ENCODE results near the gene KNOP1. TPM values are rescaled to one million over a fixed set of nuclear protein-coding genes. Genes with fewer than 3 reads are reported as not detected.
A peak's percentile ranks its signal among the peaks of the same experiment; 100 is the strongest.

The KNOP1 gene, protein sequence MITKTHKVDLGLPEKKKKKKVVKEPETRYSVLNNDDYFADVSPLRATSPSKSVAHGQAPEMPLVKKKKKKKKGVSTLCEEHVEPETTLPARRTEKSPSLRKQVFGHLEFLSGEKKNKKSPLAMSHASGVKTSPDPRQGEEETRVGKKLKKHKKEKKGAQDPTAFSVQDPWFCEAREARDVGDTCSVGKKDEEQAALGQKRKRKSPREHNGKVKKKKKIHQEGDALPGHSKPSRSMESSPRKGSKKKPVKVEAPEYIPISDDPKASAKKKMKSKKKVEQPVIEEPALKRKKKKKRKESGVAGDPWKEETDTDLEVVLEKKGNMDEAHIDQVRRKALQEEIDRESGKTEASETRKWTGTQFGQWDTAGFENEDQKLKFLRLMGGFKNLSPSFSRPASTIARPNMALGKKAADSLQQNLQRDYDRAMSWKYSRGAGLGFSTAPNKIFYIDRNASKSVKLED
- 24.6 and 38.2 TPM in 2 replicates for total RNA-seq (2014; rRNA removed; shearing (Covaris generic))

DNA sequence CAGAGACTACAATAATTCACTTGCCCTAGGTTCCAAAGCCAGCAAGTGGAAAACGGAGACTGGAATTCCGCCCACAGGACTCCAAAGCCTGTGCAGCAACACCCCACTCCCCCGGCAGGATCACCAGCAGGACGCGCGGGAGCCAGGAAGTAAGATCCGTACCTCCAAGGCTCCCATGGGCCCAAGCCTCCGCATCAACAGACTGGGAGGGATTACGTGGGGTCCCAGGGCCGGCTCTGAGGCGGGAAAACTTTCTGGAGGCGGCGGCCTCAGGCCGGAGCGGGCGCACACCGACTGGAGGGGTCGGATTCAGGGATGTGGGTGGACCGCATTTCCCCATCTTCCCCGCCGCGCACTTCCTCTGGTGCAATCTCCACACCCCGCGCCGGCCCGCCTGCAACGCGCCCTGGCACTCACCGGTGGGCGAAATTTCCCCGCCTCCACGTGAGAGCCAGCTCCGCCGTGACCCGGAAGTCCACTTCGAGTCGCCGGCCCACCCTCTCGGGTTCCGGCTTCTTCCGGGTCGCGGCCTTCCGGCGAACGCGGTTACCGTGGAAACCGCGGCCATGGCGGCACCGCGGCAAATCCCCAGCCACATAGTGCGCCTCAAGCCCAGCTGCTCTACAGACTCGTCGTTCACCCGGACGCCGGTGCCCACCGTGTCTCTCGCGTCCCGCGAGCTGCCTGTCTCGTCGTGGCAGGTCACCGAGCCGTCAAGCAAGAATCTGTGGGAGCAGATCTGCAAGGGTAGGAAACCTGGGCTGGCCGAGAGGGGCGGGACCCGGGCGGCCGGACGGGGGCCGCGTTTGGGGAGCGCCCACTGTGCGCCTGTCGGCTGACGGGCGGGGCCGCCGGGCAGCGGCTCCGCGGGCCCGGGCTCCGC, at the start of gene KNOP1, which contains the start of gene IQCK:
Gene KNOP1 (minus strand): TSS at position 487 of the 883 bp plus-strand sequence. CDS start 3,192 bp downstream, outside the sequence.
Gene IQCK (plus strand): TSS at position 531 of the 883 bp plus-strand sequence. CDS start 36 bp downstream, at position 567.
- peak; percentile 95 for DNase-seq (ENCODE audit: low read depth)

DNA sequence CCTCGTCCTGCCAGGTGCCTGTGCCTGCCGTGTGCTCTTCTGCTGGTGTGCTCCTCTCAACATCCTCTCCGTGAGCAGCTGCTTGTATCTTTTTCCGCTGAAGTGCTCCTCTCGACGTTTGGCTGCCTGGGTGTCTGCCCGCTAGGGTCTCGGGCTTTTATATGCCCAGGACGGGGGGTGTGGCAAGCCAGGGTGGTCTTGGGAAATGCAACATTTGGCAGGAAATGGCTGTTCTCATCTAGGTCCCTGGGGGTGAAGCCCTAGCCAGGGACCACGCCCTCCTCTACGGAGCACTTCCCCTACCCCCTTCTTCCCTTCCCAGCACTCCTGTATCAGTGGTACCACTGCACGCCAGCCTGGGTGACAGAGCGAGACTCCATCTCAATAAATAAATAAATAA, 49.5 kb upstream of the KNOP1 start:
- no peak for DNase-seq (ENCODE audit: low read depth)

DNA sequence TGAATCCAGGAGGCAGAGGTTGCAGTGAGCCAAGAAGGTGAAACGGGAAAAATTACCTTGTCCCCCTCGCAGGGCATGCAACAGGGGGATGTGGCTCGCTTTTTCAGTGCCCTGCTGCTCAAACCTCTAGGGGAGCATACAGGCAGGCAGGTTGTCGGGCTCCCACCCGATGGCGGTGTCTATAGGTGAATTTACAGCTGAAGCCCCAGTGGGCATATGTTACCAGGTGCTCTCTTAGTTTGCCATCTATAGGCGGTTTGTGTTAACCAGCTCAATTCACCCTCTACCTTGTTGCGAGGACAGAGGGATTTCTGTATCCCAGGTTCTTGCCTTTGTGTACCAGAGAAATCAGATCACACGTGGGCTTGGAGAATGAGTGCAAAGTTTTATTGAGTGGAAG, 49.0 kb upstream of the KNOP1 start:
- no peak for DNase-seq (ENCODE audit: low read depth)

DNA sequence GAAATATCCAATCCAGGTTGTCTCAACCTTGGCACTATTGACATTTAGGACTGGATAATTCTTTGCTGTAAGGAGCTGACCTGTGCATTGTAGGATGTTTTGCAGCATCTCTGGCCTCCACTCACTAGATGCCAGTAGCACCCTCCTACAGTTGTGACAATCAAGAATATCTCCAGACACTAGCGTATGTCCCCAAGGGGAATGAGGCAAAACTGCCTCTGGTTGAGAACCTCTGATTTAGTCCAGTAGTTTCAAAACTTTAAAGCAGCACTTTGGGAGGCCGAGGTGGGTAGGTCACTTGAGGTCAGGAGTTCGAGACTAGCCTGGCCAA, 48.5 kb upstream of the KNOP1 start:
- DNase-seq (ENCODE audit: low read depth) = no peak

DNA sequence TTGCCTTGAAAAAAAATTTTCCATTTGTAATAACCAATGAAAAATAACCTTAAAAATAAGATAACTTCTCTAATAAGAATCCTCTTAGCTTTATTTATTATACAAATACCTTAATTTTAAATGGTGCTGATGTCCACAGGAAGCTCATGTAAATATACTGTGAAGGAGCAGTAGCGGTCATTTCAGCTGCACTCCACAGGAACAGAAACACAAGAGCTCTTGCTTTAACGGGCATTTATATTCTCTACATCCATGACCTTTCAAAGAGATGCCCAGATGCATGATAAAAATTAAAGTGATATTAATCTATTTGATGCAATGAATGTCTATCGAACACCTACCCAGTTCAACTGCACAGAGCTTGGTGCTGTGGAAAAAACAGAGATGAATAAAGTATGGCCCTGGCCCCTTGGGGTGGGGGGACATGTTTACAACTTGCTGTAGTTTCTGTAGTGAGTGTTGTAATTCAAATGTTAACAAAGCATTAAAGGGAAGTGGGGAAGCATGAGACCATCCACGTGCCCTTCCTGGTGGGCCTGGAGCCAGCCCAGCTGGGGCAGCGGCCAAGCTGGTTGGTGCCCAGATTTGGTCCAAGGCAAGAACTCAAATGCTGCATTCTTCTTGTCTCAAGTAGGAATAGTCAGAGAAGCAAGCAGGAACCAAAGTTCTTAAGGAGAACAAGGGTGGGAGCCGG, 48.0 kb upstream of the KNOP1 start:
- no peak for DNase-seq (ENCODE audit: low read depth)

DNA sequence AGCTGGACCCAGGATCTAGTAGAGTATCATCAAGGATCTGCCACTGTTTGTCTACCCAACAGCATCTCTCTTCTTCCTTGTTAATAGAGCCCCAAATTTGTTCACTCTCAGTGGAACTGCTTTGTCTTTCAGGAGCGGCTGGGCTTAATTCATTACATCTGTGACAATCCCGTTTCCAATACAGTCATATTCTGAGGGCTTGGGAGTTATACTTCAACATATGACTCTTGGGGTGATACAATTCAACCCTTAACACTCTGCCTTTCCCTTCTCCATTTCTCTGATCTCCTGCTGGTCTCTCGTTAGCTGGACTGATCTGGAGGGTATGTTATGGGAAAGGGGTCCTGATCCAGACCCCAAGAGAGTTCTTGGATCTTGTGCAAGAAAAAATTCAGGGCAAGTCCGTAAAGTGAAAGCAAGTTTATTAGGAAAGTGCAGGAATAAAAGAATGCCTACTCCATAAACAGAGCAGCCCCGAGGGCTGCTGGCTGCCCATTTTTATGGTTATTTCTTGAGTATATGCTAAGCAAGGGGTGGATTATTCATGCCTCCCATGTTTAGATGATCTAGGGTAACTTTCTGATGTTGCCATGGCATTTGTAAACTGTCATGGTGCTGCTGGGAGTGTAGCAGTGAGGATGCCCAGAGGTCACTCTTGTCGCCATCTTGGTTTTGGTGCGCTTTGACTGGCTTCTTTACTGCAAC, 42.5 kb upstream of the KNOP1 start:
- DNase-seq (ENCODE audit: low read depth) = no peak

DNA sequence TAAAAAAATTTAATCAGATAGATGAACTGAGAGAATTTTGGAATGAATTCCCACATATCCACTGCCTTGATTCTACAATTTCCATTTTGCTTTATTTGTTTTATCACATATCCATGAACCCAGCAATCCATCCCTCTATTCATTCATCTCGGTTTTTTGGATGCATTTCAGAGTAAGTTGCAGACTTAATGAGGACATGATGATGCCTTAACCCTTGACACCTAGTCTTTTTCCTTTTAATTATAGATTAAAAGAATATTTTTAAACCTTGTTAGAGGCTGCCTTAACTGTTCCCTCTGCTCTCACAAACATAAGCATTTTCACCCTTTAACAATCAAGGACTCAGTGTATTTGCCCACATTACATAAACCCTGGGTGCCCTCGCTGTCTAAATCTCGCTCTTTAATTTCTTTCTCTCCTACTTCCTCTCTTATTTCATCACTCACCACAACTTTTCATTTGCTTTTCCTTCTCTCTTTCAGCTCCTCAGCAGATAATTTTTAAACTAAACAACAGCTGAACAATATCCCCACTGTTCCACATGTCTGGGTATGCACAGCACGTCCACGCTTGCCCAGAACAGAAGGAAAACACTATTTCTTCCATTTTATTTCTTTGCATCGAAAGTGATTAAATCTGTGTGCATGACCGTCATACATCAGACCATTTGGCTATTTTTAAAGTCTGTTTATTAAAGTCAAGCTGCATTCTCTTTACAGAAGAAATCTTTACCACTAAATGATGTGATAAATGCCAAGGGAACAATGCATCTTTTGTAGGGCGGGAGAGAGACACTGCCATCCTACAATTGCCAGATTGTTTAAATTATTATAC, 40.0 kb upstream of the KNOP1 start:
- no peak for DNase-seq (ENCODE audit: low read depth)

DNA sequence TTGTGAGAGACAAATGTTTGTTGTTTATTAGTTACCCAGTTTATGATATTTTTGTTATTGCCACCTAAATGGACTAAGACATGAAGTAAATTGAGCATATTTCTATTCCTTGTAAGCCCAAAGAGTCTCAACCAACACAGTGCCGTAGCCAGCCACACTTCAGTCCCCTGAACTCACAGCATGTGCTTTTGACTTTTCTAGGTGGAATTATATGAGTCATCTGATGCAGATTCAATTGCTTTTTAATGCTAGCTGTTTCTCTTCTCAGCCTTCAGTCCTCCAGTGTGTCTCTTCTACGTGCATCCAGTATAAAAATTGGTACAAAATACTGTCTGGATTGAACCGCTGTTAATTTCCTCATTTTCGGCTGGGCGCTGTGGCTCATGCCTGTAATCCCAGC, 39.0 kb upstream of the KNOP1 start:
- DNase-seq (ENCODE audit: low read depth) = no peak

DNA sequence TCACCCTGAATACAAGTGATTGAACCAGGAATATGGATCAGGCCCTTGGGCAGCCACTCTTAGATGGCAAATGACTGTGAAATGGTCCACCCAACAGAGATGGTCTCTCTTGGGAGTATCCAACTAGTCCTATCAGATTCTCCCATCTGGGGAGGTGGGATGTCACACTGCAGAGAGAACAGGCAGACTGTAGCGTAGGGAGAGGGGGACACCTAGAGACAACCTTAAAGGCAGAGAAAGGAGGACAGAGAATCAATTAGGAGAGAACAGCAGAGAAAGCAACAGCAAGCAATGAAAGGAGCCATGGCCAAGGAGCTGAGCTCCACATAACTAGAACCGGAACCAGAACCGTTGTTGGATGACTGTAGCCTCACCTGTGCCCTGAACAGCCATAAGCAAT, 37.2 kb upstream of the KNOP1 start:
- DNase-seq (ENCODE audit: low read depth) = no peak

DNA sequence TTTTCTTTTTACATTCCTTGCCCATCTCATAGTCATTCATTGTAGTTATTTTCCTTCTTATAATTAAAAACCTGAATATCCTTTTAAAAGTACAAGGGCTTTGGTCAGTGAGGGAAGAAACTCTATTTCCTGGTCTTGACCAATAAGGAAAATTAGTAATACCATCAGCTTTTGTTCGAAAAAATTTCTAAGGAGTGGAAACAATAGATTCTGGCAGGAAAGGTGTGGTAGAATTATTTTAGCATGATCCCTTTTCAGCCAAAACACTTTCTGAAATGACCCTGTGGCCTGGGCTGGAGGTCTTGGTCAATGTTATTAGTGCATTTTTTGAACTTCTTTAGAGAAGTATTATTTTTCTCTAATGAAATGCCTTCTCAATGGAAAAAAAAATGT, 36.6 kb upstream of the KNOP1 start:
- no peak for DNase-seq (ENCODE audit: low read depth)

DNA sequence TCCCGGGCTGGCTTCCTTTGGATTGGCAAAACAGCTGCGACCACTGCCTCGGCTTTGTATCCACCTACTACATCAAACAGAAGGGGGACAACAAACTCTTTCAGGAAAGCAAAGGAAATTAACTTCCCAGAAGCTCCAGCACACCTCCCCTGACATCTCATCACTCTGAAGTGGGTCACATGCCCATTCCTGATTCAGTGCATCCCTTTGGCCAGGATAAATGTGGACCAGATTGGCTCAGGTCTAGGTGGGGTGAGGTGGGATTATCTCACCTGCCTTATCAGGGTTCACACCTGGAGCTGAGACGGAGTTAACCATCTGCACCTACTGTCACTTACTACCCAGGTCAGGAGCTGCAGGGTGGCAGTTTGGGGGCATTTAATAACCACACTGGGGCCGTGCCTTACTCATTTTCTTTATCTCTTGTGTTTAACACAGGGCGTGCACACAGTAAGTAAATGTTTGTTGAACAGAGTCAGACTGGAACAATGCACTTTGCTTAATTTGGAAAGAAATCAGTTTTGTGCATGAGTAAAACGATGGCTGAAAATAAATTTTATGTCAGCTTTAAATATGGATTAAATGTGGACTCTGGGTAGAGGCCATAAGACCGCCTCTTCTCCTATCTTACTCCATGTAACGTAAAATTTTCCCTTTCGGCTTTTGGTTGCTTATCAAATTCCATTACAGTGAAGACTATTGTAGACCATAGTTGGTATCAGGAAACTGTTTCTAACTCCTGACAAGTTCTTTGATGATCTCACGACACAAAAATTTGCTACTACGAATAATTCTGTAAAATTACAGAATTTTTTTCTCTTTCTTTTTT, 36.0 kb upstream of the KNOP1 start:
- DNase-seq (ENCODE audit: low read depth) = no peak

DNA sequence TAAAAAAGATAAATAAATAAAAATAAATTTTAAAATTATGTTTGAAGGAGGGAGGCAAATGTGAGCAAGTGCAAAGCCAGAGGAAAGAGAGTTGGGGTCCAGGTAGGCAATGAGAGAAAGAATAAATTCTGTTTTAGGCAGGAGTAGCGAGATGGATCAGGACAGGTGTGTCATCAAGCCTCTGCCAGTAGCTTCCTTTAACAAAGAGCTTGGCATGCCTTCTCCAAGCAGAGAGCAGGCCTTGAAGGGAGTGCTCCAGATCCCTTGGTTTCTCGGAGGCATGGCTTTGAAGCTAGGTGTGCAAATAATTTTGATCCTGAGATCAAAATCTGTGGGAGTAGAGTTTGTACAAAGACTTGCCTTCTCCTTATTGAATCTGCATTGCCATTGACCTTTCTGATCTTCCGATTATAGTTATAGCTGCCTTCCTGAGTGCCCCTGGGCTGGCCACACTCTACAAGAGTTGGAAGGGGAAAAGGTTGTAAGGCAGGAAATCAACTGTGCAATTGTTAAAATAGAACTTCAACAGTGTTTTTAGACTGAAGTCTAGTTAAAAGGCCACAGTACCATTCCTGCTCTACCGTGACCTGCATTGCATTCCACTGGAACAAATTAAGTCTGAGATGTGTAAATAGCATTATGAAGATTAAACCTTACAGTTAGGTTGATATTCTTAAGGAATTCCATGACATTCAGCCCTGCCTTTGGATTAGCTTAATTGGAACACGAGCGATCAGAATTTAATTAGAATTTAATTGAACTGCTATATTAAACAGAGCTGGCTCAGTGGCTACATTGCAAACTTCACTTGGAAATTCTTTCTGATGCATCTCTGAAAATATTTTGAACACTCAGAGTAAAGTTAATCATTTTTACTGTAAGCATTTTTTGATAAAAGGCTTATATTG, 33.7 kb upstream of the KNOP1 start:
- DNase-seq (ENCODE audit: low read depth) = no peak

DNA sequence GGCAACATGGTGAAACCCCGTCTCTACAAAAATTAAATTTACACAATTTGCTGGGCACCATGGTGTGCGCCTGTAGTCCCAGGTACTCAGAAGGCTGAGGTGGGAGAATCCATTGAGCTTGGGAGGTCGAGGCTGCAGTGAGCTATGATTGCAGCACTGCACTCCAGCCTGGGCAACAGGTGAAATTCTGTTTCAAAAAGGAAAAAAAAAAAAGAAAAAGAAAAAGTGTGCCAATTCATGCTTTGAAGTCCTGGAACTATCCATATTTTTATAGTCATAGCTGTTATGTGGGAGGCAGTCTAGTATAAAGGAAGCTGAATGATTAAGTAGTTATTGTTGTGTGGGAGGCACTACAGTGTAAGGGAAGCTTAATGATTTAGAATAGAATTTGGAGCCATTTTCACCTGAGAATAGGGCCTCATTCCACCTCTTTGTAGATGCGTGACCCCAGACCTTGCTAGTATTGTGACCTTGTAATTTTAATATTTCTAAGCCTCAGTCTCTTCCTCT, 31.6 kb upstream of the KNOP1 start:
- DNase-seq (ENCODE audit: low read depth) = no peak

DNA sequence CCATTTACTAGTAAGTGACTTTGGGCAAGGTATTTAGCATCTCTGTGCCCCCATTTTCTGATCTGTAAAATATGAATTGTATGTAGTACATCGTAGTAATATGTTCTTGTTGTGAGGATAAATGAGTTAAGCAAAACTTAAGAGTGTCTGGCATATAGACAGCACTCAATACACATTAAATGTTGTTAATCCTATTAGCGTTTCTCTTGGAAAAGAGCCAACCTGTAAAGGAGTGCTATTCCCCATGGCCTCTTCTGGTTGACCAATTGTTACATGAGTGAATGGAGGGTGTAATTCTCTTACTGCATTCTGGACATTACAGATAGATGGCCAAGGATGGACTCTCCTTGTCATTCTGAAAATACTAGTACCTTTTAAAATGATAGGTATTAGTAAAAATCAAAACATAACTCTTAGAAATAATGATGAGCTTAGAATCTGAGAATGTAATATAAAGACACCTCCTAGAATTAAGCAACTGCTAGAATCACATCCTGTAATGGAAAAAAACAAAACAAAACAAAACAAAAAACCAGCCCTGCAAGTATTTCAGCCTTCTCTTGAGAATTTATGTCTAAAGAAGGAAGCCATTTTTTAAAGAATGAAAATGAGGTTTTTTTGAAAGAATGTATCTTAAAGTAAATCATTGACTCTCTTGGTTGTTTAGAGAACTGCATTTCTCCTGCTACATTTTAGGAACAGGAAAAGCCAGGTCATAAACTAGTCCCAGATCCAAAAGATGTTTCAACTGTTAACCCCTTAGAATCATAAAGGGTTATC, 30.6 kb upstream of the KNOP1 start:
- no peak for DNase-seq (ENCODE audit: low read depth)

DNA sequence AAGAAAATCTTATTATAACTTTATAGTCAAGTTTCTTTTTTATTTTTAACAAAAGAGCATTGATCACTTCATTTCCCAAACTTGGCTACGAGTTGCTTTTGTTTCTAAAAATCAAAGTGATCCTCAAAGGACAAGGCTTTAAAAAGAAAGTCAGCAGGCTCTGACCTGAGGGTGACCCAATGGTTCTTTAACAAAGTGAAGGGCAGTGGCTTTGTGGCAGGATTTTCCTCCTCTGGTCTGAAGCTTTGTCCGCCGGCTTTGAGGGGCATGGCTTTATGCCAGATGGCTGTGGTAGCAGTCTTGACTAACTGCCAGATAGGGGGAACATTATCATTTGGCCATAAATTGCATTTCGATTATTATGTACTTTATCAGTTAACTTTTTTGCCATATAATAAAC, 28.5 kb upstream of the KNOP1 start:
- DNase-seq (ENCODE audit: low read depth) = no peak

DNA sequence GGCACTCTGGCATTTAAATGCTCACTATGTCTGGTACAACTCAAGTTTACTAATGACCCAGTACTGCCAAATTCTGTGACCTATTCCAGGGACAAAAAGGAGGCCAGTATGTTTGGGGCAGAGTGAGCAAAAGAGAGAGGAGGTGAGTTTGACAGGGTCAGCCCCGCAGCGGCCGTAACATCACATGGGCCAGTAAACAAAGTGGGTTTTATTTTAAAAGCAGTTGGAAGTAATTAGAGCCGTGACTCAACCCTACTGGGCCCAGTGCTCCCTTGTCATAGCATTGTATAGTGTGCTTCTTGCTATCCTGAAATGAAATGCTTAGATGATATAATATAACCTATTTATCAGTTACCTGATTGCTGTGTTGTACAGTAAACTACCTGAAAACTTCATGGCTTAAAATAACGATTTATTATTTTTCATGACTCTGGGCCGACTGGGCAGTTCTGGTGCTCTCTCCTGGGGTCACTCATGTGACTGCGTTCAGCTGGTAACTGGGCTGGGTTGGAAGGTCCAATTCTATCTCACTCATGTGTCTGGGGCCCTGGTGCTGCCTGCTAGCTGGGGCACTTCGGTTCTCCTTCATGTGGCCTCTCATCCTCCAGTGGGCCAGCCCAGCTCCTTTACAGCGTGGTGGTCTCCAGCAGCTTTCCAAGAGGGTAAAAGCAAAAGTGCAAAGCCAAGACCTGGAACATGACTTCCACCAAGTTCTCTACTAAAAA, 27.4 kb upstream of the KNOP1 start:
- DNase-seq (ENCODE audit: low read depth) = peak; percentile 34

DNA sequence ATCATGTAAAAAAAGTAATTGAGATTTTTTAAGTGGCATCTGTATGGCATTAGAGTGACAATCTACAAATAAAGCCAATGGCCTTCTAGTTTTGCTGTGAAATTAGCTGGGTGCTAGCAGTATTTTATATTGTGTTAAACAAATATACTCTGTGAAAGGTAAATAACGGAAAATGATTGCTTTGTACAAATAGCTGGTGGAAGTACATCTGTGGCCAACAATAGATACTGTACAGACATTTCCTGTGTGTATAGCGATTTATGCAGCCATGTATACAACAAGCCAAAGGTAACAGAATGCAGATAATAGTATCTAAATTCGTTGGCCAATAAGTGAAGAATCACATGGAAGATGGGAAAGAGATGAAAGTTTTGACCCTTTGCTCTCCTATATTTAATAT, 26.6 kb upstream of the KNOP1 start:
- no peak for DNase-seq (ENCODE audit: low read depth)

All from Daoy (cell line).